Stimulated activated CD4-positive, alpha-beta T cell treated with anti-CD3 and anti-CD28 coated beads, Interleukin-12 subunit alpha, Interleukin-12 subunit beta, amount 100 ng/mL, for 24 hours (primary cell): ENCODE results near the gene USP48.
A peak's percentile ranks its signal among the peaks of the same experiment; 100 is the strongest.
"Not testable (repeated sequence)": the region's sequence is repeated elsewhere in the genome, so short reads cannot be mapped to it uniquely, and the experiment has no call there.

ENCODE experiments used
- DNase-seq, 2 experiments: peaks; one replicate each; pipeline ENCODE4 v3.0.0-alpha.2; 2020; ENCODE audit warnings: low read depth in 2 of 2

Gene USP48

DNA sequence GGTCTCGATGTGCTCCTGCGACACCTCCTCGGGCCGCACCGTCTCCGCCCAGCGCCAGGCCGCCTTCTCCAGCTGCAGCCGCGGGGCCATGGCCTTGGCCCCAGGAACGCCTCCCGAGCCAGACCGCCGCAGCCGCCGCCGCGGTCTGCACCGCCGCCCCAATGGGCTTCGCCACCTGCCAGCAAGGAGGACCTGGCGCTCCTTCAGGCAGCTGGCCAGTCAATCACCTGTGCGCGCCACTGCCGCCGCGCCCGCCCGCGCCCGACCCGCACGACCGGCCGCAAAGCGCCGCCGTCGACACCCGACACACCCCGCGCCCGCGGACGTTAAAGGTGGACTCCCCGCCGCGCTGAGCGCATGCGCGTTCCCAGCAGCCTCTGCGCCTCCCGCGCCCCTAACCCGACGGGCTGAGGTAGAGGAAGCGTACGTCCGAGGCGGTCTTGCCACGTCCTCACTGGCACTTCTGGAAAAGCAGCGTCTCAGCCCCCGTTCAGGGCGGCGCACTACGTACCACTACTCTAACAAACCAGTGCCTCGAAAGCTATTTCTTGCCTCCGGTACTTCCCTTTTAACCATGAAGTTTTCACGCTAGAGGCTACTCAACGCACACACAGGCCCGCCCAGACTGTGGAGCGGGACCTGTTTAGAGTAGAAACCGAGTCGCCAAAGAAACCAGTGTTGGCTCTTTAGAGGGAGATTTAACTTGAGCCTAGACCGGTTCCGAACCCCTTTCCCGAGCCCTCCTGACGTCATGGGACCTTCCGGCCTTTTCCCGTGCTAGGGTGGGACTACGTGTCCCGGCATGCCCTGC, at the start of gene USP48:
USP48 (minus strand) TSS at position 282 of the 811 bp plus-strand sequence; CDS start at position 90, 192 bp downstream.
- DNase-seq, result peak; percentile 93

GRCh38 chr1:21831454-21831970, 48.6 kb upstream of the USP48 start:
- DNase-seq, result no peak

DNA sequence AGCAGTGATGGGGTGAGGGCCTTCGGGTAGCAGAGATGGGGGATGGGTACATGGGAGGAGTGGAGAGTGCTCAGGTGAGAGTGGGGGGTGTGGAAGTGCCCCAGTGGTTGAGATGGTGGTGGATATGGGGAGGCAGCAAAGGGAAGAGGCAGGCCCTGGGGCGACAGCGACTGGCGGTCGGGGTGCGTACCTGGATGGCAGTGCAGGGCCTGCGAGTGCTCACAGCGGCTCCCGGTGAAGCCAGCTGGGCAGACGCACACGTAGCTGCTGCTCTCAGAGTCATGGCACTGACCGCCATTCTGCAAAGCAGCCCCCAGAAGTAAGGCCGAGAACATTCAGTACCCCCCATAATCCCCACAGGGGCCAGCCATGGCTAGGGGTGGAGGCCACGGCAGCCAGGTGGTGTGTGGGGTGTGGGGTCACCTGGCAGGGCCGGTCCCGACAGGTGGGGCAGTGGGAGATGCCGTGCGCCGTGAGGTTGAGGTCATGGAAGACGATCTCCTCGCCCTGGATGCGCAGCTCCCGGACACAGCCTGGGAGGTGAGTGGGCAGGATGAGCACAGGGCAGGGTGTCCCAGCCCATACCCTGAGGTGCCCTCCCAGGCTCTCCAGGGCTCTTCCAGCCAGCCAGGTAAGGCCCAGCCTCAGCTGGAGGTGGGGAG, 48.0 kb upstream of the USP48 start:
- DNase-seq, result no peak

GRCh38 chr1:21829294-21829693, 46.3 kb upstream of the USP48 start:
- no peak for DNase-seq

- no peak for DNase-seq
Observed at GRCh38 chr1:21828506-21829210, 45.7 kb upstream of the USP48 start.

GRCh38 chr1:21828075-21828474, 45.1 kb upstream of the USP48 start:
- no peak for DNase-seq

DNA sequence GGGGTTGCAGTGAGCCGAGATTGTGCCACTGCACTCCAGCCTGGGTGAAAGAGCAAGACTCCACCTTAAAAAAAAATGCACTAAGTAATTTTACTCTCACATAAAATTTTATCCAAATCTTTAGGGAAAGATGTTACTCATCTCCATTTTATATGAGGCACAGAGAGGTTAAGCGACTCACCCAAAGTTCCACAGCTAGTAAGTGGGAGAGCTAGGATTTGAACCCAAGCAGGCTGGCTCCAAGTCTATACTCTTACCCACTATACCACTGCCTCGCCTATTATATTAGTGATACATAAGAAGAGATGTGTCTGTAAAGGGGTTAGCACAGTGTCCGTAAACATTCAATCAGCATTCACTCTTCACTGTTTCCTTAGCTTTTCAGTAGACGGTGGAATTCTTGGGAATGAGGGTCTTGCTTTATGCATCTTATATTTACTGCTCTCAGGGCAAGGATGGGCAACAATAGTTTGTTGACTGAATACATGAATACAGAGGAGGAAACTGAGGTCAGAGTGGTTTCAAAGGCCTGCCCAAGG, 44.3 kb upstream of the USP48 start:
- no peak for DNase-seq

- not testable (repeated sequence) for DNase-seq
Observed at GRCh38 chr1:21826694-21827093, 43.7 kb upstream of the USP48 start.

DNA sequence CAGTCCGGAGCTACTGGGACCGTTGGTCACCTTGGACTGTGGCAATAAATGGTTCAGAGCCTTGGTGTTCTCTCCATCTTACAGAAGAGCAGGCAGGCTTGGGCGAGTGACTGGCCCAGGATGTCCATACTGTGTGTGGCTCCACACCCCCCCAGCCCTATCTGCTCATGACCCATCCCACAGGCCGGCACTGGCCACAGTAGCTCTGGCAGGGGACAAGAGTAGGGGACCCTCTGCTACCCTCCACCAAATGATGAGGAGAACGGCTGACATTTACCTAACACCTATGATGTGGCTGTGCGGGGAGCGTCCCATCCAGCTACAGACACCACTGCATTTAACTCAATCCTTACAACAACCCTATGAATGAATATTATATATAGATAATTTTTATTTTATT, 42.4 kb upstream of the USP48 start:
- DNase-seq, result no peak

DNA sequence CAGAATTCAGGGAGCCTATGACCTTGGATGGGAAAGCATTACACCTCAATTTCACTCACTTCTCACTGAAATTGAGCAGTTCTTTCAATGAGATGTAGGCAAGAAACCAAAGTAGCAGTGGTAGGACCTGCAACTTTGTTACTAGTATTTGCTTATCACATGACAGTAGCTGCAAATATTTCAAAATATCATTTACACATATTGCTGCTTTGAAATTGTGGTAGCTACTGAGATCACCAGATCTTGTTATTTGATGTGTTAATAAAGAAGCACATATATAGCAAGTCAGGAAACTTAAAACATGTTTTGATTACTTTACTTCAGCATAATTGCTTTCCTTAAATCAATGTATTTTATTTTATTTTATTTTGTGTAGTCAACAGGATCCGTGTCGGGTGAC, 42.0 kb upstream of the USP48 start:
- DNase-seq, result no peak

DNA sequence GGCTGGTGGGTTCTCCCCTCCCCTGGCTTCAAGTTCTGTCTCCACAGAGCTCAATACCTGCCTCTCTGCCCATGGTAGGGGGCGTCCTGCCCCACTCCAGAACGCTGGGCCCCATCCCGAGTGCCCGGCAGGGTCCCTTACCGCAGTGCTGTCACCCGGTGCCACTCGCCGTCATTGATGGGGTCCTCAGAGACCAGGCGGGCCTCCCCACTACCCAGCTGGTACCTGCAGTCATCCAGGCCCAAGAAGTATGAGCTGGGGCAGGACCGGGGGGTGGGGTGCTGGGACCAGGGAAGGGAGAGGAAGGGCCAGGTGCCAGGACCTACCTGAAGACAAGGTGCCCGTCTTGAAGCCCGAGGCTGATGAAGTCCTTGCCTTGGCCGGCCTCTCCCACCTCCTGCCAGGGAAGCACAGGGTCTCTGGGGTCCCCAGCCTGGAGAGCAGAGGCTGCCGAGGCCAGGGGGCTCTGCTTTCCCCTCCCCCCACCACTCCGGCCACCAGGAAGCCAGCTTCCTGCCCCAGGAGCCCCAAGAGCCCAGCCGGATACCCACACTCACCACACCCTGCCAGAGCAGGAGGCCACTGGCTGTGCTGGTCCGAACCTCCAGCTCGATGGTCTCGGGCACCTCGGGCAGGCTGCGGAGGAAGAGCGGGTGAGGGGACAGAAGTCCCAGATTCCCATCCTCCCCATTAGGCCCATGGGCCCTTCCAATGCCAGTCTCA, 41.2 kb upstream of the USP48 start:
- DNase-seq, result no peak

- no peak for DNase-seq
Observed at GRCh38 chr1:21823206-21823979, 40.4 kb upstream of the USP48 start.

DNA sequence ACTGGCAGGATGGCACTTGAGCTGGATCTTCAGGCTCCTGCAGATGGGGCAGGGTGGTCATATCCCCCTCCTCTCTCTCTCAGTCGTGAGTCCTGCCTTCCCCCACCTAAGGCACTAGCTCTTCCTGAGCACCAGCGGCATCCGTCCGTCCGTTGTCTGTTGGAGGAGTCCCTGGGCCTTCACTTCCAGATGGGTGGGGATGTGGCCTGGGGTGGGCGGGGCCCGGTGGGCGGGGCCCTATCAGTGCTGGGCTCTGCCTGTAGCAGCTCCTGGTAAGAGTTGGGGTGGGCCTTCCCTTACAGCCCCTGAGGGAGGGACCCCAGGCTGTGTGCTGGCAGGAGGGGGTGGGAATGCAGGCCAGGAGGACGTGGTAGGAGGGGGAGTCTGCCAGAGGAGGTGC, 39.4 kb upstream of the USP48 start:
- no peak for DNase-seq

- DNase-seq, result no peak
Observed at GRCh38 chr1:21821385-21822019, 38.6 kb upstream of the USP48 start.

DNA sequence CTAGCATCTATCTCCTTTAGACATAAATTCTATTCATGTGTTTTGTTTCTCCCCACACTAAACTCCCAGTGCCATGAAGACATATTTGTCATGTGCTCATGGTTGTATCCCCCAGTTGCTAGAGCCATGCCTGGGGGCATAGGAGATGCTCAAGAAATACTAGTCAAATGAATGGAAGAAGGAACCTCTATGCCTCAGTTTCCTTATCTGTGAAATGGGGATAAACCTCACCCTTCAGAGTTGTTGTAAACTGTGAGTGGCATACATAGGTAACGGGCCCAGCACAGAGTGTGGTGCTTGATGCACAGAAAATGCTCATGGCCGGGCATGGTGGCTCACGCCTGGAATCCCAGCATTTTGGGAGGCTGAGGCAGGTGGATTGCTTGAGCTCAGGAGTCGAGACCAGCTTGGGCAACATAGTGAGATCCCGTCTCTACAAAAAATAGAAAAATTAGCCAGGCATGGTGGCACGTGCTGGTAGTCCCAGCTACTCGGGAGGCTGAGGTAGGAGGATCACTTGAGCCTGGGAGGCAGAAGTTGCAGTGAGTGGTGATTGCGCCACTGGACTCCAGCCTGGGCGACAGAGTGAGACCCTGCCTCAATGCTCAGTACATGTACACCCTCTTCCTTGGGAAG, 37.8 kb upstream of the USP48 start:
- DNase-seq, result no peak

- peak in 1 of 2 experiments; percentile 13 for DNase-seq
Observed at GRCh38 chr1:21818656-21819055, 35.7 kb upstream of the USP48 start.

- DNase-seq, result no peak
Observed at GRCh38 chr1:21816602-21817302, 33.8 kb upstream of the USP48 start.

DNA sequence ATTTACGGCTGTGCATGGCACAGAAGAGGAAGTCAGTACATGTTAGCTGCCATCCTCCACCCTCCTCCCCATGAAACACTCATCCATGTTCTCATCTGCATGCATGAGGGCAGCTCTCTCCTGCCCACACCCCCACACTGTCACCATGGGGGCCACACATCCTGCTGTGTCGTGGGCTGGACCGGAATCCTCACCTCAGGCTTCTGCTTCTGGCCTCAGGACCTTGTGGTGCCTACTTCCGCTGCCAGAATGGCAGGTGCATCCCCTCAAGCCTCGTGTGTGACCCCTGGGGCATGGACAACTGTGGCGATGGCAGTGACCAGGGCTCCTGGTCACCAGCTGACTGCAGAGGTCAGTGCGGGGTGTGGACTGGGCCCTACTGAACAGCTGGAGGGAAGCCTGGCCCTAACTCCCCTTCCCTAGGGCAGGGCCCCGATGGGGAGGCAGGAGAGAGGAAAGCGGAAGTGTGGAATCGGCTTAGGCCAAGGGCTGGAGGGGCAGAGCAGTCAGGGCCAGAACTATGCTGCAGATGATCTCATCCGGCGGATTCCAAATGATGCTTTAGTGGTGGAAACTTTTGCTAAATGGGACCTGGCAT, 32.9 kb upstream of the USP48 start:
- no peak for DNase-seq
